SU-DHL-6 (cell line): ENCODE results near the gene DBN1.

Experiments used
- EZH2phosphoT487 ChIP-seq: fragments of 200-600 bp; sonication (generic), shearing (Covaris generic); conservative IDR thresholded peaks from 2 replicates; pipeline ENCODE4 v1.6.1; 2018; ENCODE audit warnings: mild to moderate bottlenecking, antibody characterized with exemption, low read length, moderate library complexity, mixed read lengths
- TF ChIP-seq, protein P1 (sequence below): fragments of 200-600 bp; sonication (generic); IDR thresholded peaks from one replicate; pipeline ENCODE4 v1.5.1; 2017; ENCODE audit warnings: antibody characterized with exemption, mild to moderate bottlenecking, low read length, moderate library complexity; ENCODE audit not compliant: insufficient read depth, poor library complexity, severe bottlenecking

DNA sequence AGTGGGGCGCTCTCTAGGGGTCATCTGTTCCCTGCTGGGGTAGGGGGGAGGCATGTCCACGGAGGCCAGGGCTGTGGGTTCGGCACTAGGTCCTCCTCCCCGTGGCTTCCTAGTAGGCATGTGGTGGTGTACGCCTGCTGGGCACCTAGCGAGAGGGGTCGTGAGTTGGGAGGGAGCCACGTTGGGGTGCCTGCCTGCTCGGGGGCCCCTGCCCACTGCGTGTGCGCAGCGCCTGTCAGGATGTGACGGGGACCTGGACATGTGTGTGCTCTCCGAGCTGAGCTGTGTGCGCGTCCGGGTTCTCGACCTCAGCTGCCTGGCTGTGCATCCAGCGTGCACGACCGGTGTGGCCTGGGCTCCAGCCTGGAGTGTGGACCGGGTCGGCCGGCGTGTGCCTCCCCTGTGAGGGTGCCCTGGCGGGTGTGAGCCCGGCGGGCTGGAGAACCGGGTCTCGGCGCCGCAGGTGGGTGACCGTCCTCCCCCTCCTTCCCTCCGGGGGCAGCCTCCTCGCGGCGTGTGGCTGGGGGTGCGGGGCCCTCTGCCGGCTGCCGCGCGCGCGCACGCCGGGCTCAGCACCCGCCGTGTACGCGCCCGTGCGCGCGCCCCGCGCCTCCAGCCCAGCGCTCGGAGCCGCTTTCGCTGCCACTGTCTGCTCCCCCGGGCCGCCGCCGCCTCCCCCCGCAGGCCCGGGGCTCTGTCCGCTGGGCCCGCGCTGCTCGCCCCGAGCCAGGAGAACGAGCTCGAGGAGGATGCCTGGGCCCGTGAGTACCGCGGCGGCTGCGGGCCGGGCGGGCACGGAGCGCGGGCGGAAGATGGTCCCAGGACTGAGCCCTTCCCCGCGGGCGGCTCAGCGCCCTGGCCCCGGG lies 27.0 kb downstream of the DBN1 start, which contains the start of gene PRR7:
- TF ChIP-seq, protein P1, sequence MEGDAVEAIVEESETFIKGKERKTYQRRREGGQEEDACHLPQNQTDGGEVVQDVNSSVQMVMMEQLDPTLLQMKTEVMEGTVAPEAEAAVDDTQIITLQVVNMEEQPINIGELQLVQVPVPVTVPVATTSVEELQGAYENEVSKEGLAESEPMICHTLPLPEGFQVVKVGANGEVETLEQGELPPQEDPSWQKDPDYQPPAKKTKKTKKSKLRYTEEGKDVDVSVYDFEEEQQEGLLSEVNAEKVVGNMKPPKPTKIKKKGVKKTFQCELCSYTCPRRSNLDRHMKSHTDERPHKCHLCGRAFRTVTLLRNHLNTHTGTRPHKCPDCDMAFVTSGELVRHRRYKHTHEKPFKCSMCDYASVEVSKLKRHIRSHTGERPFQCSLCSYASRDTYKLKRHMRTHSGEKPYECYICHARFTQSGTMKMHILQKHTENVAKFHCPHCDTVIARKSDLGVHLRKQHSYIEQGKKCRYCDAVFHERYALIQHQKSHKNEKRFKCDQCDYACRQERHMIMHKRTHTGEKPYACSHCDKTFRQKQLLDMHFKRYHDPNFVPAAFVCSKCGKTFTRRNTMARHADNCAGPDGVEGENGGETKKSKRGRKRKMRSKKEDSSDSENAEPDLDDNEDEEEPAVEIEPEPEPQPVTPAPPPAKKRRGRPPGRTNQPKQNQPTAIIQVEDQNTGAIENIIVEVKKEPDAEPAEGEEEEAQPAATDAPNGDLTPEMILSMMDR: no peak
- TF ChIP-seq EZH2phosphoT487: no peak
